Stimulated activated CD4-positive, alpha-beta T cell treated with anti-CD3 and anti-CD28 coated beads, Interleukin-2, amount 100 ng/mL, for 4 hours (primary cell): ENCODE results near the gene MTIF3.

Experiments
- DNase-seq: peaks from one replicate; pipeline ENCODE4 v3.0.0-alpha.2; 2020; ENCODE audit warnings: low read depth

MTIF3 gene, protein sequence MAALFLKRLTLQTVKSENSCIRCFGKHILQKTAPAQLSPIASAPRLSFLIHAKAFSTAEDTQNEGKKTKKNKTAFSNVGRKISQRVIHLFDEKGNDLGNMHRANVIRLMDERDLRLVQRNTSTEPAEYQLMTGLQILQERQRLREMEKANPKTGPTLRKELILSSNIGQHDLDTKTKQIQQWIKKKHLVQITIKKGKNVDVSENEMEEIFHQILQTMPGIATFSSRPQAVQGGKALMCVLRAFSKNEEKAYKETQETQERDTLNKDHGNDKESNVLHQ

DNA sequence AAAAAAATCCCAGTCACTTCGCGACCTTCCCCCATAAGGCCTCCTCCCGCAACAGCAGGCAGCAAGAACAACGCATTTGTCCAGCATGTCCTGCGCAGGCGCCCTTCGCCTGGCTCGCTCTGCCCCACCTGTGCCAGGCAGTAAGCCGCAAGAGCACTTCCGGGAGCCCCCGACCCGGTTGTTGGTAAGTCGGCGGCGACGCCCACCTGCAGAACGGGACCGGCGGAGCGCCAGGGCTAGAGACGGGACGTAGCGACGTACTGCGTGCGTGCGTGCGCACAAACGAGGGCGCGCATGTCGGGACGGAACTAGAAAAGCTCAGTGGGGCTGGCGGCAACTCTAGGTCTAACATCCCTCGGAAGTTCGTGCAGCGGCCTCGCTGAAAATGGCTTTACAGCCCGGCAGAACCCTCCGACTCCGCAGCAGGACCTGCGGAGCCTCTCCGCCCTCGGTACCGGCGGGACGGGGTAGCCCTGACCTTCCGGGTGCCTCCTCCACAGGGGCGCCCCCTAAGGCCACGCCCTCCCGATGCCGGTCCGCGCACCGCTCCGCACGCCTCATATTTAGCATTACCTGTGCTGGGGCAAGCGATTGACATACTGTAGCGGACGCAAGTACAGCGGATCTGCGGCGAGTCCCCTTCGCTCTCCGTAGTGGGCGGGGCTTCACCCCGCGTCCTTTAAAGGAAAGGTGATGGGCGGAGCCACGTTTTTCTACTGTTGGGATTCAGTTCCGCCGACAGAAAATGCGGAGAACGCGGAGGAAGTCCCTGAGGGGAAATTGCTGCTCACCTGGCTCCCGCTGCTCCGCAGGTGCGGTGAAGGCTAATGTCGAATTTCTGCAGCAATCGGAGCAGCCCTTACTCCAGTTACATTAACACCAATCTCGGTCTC lies at the start of gene MTIF3:
Gene MTIF3, minus strand, starts transcription at position 629 of the 893 bp plus-strand sequence. CDS start 10,116 bp downstream, outside the sequence.
- peak; percentile 95 for DNase-seq

DNA sequence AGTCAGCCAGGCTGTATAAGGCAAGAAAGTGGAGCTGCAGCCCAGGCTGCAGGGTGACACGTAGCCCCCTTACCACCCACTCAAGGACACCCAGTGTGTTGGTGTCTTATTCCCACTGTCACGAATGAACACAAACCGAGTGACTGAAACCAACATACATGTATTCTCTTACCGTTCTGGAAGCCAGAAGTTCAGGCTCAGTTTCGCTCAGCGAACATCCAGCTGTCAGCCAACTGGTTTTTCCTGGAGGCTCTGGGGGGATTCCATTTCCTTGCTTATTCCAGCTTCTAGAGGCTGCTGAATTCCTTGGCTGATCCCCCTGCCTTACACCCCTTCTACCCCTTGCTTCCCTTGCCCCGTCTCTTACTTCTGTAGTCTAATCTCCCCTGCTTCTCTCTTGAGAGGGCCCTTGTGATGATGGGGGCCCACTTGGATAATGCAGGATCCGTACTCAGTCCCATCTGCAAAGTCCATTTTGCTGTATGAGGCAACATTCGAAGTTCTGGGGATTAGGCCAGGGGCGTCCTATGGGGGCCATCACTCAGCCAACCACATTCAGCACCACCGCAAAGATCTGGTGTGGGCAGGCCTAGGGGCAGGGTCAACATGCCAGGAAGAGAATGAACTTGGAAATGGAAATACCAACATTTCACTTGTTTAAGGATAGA lies 47.3 kb upstream of the MTIF3 start:
- DNase-seq: no peak

DNA sequence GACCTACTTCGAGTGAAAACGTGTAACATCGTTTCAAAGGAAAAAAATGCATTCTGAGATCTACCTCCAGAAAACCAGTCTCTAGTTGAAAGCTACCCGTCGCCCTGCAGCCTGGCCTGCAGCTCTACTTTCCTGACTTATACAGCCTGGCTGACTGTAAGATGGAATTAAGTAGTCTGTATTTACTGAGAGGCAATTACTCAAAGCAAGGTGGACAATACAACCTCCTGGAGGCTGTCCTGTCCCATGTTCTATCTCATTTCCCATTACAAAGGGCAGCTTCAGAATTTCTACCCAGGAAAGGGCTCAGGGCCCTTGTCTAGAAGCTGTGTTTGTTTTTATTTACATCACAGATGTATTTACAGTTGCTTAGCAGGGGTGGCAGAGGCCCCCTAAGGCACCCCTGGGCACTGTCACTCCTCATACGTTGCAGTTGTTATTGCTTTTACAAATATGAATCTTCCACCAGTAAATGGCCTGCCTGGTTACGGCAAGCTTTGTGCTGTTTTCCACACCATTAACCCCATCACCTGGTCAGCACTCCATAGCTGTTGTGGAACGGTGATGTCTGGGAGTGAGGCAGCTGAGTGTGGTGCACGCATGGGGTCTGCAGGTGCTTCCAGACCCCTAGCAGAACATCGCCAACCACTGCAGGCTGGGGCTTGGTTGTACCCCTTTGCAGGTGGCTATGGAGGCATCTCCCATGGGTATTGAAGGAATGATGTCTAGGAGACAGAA lies 46.3 kb upstream of the MTIF3 start:
- no peak for DNase-seq

DNA sequence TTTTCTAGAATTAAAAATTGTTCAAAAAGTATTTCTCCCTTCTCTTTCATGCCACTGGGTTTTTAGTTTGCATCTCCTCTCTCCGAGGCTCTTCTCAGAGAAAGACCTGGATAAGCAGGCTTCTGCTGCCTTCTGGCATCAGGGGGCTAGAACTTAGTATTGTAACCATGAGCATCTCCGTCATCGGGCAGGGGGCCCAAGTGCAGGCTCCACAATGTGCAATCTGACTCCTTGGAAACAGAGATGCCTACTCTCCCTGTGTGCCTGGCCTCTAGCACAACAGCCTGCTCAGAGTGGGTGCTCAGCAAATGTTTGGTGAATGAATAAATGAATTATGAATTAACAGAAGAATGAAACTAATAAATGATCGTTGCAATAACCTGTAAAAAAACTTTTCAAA lies 45.6 kb upstream of the MTIF3 start:
- no peak for DNase-seq

DNA sequence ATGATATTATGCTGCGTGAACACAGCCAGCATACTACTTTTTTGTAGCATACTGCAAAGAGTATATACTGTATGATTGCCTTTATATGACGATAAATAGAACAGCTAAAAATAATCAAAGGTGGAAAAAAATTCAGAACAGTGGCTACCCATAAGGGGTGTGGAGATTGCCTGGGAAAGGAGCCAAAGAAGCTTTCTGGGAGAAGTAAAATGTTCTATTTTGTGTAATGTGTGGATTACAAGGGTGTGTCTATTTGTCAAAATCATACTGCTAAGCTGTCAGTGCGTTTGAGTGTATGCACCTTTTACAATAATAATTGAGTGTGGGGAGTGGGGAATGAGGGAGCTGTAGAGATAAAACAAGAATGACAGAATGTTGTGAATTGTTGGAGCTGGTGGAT lies 45.2 kb upstream of the MTIF3 start:
- no peak for DNase-seq

DNA sequence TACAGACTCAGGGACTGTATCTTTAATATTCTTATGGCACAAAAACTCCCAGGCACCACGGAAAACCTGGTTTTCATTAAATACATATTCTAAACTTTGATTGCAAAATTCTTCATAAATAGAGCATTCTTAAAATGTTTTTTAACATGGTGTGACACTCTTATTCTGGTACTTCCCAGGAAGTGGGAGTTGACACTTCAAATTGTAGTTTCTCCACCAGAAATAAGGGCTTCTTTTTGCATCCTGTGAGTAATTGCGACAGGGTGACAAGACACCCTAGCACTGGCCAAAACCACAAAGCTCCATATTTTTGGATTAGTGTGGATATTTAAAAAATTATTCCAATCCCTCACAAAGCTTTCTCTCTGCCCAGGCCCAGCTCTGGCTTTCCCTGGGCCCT lies 43.6 kb upstream of the MTIF3 start:
- DNase-seq: no peak

DNA sequence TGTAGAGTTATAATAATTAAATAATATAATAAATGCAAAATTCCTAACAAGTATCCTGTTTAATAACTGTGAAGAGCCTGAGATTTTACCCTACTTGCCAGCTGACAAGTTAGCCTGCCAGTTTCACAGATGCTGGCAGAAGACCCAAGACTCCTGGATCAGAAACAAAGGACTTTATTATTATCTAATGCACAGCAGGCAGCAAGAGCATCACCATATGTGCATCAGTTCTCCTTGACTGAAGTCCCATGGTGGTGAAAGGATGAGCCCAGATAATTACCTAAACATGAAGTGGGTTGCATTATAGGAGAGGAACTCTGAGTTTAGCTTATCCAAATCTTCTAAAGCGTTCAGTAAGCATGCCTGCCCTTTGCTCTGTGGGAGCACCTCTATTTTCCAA lies 39.1 kb upstream of the MTIF3 start:
- DNase-seq: no peak

DNA sequence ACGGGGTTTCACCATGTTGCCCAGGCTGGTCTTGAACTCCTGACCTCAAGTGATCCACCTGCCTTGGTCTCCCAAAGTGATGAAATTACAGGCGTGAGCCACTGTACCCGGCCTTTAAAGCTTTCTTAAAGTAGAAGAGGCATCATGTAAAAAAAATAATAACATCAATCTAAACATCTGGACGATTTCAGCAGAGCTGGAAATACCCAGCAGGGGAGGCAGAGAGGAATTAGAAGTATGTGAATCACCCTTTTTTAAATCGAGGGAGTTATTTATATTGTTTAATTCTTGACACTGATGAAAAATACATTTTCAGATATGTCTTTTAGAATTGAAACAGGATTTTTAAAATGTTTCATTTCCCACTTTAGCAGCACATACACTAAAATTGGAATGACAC lies 37.4 kb upstream of the MTIF3 start:
- DNase-seq: no peak

DNA sequence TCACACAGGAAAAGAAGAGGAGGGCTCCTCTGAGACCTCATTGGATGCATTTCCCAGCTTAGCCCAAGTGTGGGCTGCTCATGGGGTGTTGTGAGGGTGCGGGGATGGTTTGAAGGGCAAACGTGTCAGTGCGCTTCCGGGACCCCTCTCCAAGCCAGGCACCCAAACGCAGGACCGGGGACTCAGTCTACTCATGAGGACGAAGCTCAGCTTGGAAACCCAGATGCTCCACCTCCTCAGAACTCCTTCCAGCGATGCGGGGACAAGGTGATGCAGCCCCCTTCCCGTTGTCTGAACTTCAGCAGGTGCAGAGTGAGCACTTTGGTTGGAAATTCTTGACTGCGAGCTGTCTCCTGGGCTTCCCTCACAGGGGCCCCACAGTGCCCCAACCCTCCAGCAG lies 33.1 kb upstream of the MTIF3 start:
- no peak for DNase-seq

DNA sequence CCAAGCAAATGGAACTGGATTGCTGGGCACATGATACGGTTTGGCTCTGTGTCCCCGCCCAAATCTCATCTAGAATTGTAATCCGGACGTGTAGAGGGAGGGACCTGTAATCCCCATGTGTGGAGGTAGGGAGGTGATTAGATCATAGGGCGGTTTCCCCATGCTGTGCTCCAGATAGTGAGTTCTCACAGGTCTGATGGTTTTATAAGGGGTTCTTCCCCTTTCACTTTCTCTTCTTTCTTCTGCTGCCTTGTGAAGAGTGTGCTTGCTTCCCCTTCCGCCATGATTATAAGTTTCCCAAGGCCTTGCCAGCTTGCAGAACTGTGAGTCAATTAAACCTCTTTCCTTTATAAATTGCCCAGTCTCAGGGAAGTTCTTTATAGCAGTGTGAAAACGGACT lies 32.6 kb upstream of the MTIF3 start:
- no peak for DNase-seq

DNA sequence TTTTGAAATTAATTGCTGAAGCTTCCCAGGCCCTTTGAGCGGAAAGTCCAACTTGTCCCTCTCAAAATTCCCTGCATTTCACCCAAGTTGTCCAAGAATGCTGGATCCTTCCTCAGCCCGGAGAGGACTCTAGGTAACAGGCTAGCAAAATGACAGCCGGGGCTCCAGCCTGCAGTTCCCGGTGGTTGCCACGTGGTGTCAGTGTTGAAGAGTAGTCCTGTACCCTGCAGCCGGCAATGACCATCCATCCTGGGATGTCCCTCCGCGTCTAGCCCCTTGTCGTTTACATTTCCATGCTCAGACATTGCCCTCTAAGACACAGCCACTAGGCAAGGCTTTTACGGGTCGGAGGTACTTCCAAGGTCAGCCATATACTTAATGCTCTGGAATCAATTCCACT lies 31.4 kb upstream of the MTIF3 start:
- no peak for DNase-seq

DNA sequence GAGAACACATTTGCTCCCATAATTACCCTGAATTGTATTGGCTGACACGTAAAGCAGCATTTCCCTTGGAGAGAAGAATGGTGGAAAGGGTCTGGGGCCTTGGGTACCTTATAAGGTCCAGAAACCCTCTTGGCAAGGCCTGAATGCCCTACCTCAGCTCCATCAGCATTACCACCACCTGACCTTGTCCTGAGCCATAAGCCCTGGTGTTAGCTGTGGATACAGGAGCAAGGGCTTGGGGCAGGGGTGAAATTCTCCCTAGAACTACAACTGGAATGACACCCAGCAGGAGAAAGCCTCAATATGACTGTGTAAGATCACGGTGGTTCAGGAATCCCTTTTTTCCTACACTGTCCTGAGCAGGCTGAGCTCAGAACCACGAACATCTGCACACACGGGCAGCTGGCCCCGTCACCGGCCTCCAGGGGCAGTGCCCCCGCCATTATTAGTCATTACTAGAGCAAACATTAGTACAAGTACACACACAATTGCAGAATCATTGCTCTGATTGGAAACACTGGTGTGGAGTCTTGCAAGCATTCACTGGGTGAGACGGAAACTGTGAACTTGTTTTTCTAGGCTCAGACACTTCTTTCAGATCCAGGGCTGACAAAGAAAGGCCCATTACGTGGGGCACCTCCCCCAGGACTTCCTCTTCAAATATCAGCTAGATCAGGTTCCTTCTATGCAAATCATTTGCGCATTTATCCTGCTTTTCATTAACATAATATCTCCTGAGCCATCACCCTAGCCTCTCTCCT lies 26.8 kb upstream of the MTIF3 start:
- DNase-seq: no peak

DNA sequence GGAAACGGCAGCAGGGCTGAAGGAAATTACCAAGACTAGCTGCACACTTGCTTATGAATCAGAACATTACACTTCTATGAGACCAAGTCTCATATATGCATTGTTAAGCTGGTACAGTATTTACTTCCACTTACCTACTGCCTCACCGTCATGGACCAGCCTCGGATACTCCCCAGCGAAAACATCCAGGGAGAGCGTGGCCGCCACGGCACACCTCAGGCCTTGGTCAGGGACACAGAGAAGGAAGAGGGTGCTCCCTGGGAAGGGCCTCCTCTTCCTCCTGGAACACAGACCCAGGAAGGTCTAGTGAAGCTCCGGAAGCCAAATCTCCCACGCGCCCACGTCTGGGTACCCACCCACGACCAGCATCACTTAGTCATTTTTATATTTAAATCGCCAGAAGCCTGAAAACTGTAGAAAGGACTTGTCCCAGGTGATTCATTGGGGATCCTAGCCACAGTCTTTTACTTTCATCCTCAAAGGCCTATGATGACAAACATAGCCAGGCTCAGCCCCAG lies 24.4 kb upstream of the MTIF3 start:
- no peak for DNase-seq

DNA sequence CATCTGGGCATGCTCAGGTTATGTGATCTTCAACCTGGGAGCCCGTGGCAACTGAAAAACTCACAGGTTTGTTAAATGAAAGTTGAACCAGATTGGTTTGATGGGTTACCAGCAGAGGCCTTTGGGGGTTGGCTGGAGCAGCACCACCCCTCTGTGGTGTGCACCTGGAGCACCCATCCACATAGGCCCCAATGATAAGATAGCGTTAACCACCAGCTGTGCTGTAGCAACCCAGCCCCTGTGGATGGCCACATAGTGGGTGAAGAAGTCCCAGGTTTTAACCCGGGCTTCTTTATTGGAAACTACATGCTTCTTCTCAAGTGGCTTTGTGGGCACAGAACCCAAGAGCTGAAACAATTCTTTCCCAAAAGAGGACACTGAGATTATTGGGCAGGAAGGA lies 22.6 kb upstream of the MTIF3 start:
- no peak for DNase-seq

DNA sequence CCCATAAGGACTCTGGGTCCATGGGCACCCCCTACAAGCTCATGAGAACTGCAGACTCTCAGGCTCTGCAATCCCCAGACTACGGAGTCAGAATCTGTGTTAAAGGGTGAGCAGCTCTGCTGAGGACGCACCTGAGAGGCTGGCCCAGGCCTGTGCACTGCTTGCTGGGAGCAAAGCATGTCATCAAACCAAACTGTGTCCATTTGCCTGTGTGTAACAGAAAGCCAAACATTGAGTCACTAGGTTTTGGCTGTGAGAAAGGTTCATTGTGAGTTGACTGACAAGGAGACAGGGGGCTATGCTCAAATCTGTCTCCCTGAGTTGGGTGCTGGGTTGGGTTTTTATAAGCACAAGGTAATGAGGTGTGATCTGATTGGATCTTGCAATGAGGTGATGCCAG lies 22.1 kb upstream of the MTIF3 start:
- DNase-seq: no peak

DNA sequence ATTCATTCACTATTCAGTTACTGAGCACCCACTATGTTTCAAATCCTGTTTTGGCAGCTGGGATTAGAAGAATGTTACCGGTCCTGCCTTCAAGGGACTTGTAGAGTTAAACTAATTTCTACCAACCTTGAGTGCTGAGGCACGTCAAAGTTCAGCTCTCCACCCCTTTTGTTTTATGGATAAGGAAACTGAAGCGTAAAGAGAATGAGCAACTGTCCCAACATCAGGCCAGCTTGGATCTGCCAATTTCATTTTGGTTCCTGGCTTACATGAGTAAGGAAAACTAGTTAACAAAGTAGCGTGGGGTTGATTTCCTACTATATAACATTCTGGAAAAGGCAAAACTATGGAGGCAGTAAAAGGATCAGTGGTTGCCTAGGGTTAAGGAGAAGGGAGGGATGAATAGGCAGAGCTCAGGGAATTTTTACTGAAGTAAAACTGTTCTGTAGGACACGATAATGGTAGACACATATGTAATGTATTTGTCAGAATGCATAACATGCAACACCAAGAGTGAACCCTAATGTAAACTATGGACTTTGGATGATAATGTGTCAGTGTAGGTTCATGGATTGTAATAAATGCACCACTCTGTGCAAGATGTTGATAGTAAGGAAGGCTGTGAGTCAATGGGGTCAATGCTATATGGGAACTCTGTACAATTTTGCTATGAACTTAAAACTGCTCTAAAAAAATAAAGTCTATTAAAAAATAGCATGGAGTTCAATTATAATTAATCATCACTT lies 19.9 kb upstream of the MTIF3 start:
- DNase-seq: no peak

DNA sequence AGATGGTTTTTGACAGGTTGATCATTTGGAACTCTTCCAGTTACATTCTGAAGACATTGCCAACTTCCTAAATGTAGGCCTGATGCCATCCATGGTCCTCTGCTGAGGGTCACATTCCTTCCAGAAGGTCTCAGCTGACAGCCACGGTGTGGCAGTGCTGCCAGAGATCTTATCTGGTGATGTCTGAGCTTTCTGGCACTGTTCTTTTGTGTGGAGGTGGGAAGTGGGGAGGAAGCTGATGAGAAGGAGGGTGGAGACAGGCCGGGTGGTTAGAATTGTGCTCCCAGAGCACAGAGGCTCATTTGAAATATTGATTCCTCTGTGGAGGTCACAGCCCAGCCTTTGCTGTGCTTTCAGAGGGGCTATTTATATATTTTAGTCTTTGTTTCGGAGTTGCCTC lies 16.1 kb upstream of the MTIF3 start:
- no peak for DNase-seq

DNA sequence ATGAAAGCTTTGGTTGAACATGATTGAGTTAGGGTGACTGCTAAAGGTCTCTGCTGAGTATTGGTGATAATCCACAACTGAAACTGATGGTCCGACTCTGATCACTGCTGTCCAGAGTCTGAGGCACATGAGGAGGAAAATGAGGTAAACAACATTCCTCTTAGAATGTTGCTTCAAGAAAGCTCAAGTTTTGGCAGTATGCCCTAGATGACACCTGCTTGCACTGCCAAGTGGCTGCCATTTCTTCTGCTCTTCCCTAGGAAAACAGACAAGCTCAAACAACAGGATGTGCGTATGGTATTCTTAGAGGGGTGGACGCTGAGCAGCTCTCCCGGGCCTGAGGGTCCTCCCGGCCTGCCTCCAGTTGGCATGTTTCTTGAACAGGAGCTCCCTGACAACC lies 15.2 kb upstream of the MTIF3 start:
- DNase-seq: no peak

DNA sequence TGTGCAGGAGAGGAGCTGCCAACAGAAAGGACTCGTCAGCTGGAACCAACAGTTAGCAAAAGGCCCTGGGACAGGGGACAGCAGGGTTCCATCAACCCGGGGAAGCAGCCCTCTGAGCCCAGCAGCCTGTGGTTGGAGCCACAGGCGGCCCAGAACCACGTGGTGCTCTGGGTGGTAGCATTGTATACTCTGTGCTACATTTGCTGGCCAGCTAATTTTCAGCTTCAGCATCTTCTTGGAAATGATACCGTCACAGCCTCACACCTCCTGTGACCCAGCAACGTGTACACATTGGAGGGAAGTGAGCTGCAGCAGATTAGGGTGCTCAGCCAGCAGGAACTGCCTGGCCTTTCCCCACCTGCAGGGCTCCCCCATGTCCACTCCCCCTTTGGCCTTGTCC lies 13.1 kb upstream of the MTIF3 start:
- no peak for DNase-seq

DNA sequence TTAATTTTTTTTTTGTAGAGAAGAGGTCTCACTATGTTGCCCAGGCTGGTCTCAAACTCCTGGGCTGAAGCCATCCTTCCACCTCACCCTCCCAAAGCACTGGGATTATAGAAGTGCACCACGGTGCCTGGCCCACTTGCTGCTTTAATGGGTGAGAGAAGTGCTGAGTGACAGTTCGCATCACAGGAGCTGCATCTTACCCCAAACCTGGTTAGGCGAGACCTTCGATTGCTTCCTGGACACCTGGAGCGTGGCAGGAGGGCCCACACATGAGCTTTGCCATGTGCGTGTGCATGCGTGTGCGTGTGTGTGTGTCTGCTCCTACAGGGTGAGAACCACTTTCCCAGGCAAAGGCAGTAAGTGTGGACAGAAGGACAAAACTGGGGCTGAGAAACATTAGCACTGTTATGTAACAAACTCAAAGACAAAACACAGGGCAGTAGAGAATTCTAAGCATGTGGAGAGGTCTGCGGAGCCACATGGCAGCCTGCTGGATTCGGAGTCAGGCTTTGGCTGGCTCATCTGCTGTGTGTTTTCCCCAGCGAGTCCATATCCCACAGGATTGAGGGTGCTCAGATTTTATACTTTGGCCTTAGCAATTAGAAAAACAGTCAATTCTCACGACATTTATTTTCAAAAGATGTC lies 11.7 kb upstream of the MTIF3 start:
- no peak for DNase-seq
